ENCODE results near the gene ATP13A4. TPM values are rescaled to one million over a fixed set of nuclear protein-coding genes. Genes with fewer than 3 reads are reported as not detected.

ATP13A4 gene
- total and polyA plus RNA-seq, 8 donors = 0.46 to 42.6 (median 17.0) TPM

DNA sequence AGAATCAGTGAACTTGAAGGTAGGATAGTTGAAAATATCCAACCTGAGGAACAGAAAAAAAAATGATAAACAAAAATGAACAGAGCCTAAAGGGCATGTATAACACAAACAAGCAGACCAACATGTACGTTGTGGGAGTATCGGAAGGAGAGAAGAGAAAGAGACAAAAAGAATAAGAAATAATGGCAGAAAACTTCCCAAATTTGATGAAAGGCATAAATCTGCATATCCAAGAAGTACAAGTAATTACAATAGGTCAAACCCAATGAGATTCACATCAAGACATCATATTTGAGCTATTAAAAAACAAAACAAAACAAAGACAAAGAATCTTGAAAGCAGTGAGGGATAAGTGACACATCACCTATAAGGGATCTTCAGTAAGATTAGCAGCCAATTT, 138.1 kb downstream of the ATP13A4 start:
- H3K4me3 ChIP-seq = no peak overlapping the region
- no peak for DNase-seq
- intact Hi-C loops (cut with DNase I; ENCODE audit: low total_unique reads) = no loop called here
- WGBS, 5 donors = 91 to 98% (median 96%) methylated on average over 2 of the region's 2 CpGs
- no peaks in the 10 kb centered on the region for H3K27me3 ChIP-seq
- H3K36me3 ChIP-seq = peaks cover 4 to 54% (median 36%) of the 10 kb centered on the region in 4 donors
- TF ChIP-seq POLR2AphosphoS5 (IDR thresholded peaks at IDR 0.05) (no peak), POLR2A (IDR thresholded peaks at IDR 0.05) (no peak), EP300 (IDR thresholded peaks at IDR 0.05) (no peak)
- TF ChIP-seq, protein P1, sequence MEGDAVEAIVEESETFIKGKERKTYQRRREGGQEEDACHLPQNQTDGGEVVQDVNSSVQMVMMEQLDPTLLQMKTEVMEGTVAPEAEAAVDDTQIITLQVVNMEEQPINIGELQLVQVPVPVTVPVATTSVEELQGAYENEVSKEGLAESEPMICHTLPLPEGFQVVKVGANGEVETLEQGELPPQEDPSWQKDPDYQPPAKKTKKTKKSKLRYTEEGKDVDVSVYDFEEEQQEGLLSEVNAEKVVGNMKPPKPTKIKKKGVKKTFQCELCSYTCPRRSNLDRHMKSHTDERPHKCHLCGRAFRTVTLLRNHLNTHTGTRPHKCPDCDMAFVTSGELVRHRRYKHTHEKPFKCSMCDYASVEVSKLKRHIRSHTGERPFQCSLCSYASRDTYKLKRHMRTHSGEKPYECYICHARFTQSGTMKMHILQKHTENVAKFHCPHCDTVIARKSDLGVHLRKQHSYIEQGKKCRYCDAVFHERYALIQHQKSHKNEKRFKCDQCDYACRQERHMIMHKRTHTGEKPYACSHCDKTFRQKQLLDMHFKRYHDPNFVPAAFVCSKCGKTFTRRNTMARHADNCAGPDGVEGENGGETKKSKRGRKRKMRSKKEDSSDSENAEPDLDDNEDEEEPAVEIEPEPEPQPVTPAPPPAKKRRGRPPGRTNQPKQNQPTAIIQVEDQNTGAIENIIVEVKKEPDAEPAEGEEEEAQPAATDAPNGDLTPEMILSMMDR (IDR thresholded peaks at IDR 0.05) = no peak
- no peak overlapping the region for H3K27ac ChIP-seq
- peaks cover 0 to 60% (median 25%) of the 10 kb centered on the region in 4 donors for H3K9me3 ChIP-seq
- H3K4me1 ChIP-seq = no peaks in the 10 kb centered on the region

DNA sequence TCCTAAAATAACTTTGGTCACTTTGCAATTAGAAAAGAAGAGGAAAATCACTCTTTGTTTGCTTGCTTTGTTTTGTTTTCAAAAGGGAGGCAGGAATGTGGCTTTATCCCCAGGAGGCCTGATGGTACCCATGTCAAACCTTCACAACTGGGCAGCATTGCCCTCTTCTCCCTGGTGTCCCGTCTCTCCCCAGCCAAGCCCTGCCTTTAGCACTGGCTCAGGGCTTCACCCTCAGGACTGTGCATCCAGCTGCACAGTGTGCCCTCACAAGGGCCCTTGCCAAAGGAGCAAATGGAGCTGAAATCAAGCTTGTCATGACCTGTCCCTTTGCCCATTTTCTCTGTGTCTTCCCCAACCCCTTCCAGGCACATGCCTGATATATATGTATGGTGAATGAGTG, 147.0 kb downstream of the ATP13A4 start:
- peaks cover 0 to 1% (median 0%) of the 10 kb centered on the region in 4 donors for H3K9me3 ChIP-seq
- WGBS, 5 donors = 70 to 90% (median 89%) methylated on average over 1 of the region's 1 CpG
- no peak overlapping the region for H3K27ac ChIP-seq
- TF ChIP-seq, protein P1 (IDR thresholded peaks at IDR 0.05) = no peak
- no peak for TF ChIP-seq POLR2AphosphoS5 (IDR thresholded peaks at IDR 0.05)
- TF ChIP-seq EP300 (IDR thresholded peaks at IDR 0.05) = no peak
- TF ChIP-seq POLR2A (IDR thresholded peaks at IDR 0.05) = no peak
- no peaks in the 10 kb centered on the region for H3K4me1 ChIP-seq
- no peak overlapping the region for H3K4me3 ChIP-seq
- H3K36me3 ChIP-seq = peaks cover 4 to 13% (median 10%) of the 10 kb centered on the region in 4 donors
- no peaks in the 10 kb centered on the region for H3K27me3 ChIP-seq
- intact Hi-C loops (cut with DNase I; ENCODE audit: low total_unique reads) = no loop called here
- DNase-seq = no peak

DNA sequence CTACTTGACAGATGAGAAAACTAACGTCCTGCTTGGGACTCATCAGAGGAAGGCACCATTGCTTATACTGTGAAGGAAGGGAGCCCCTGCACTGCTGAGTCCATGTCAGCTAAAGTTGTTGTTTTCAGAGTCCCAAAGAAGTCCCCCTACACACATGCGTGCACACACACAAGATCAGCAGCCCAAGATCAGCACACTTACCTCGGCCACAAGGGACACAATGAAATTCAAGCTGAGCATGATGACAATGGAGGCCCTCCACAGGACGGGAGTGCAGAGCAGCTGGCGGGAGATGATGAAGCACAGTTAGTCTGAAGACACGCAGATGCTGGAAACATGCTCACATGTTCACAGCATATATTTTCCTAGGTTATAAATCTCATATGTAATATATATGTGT, 147.6 kb downstream of the ATP13A4 start:
- Histone ChIP-seq H3K36me3 (peaks cover 4 to 18% (median 11%) of the 10 kb centered on the region in 4 donors), H3K9me3 (no peaks in the 10 kb centered on the region), H3K27me3 (no peaks in the 10 kb centered on the region), H3K4me1 (no peaks in the 10 kb centered on the region), H3K4me3 (no peak overlapping the region), H3K27ac (no peak overlapping the region)
- TF ChIP-seq POLR2AphosphoS5 (IDR thresholded peaks at IDR 0.05) (no peak), POLR2A (IDR thresholded peaks at IDR 0.05) (no peak), EP300 (IDR thresholded peaks at IDR 0.05) (no peak)
- TF ChIP-seq, protein P1 (IDR thresholded peaks at IDR 0.05) = no peak
- intact Hi-C loops (cut with DNase I; ENCODE audit: low total_unique reads) = no loop called here
- no peak for DNase-seq
- WGBS, 5 donors = 71 to 83% (median 83%) methylated on average over 6 of the region's 6 CpGs

DNA sequence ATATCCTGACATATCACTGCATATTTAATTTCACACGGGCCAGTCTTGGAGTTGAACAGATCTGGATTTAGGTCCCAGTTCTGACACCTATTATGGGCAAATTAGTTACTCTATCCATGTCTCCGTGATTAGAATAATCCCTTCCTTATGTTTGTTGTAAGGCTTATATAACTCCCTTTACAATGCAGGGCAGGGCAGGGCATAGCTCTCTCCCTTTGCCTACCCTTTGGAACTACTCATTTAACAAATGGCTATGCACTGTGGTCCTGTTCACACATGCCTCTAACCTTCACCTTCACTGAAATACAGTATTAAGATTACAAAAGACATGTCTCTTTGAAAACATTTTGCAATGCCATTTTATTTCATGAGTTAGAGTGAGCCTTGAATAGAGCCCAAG, 151.4 kb downstream of the ATP13A4 start:
- no peaks in the 10 kb centered on the region for H3K27me3 ChIP-seq
- H3K36me3 ChIP-seq = peaks cover 0 to 17% (median 5%) of the 10 kb centered on the region in 4 donors
- H3K9me3 ChIP-seq = no peaks in the 10 kb centered on the region
- no peak overlapping the region for H3K27ac ChIP-seq
- H3K4me1 ChIP-seq = no peaks in the 10 kb centered on the region
- 90 to 93% (median 91%) methylated on average over 2 of the region's 2 CpGs for WGBS, 5 donors
- no peak overlapping the region for H3K4me3 ChIP-seq
- intact Hi-C loops (cut with DNase I; ENCODE audit: low total_unique reads) = no loop called here
- DNase-seq = no peak
- no peak for TF ChIP-seq POLR2A (IDR thresholded peaks at IDR 0.05)
- TF ChIP-seq, protein P1 (IDR thresholded peaks at IDR 0.05) = no peak
- no peak for TF ChIP-seq POLR2AphosphoS5 (IDR thresholded peaks at IDR 0.05)
- TF ChIP-seq EP300 (IDR thresholded peaks at IDR 0.05) = no peak
